Keratinocyte (primary cell): Measurements from ENCODE around the gene SEMA3A. TPM values are rescaled to one million over a fixed set of nuclear protein-coding genes. Genes with fewer than 3 reads are reported as not detected.

Experiments used
- DNase-seq: peaks from one replicate; pipeline ENCODE4 v3.0.0-alpha.2; 2011; ENCODE audit warnings: low read depth, missing footprints, low spot score
- FAIRE-seq: peaks from 2 replicates; lab custom pipeline; 2011; peaks lifted over from hg19 to GRCh38; lab: Jason Lieb, UNC
- H2AFZ ChIP-seq: 2 replicates; pipeline ENCODE4 v1.6.0; 2012; ENCODE audit warnings: low read length, control low read depth, inconsistent platforms; ENCODE audit not compliant: control insufficient read depth
- H3K27ac ChIP-seq: 2 replicates; pipeline ENCODE4 v1.5.1; 2011; ENCODE audit warnings: low read length; ENCODE audit not compliant: control insufficient read depth, insufficient read depth
- H3K27me3 ChIP-seq: 3 replicates; pipeline ENCODE4 v1.6.0; 2011; ENCODE audit warnings: low read length; ENCODE audit not compliant: control insufficient read depth, insufficient read depth; ENCODE audit errors: extremely low read depth
- H3K36me3 ChIP-seq, 2 experiments: 2 replicates in 1 of 2; 3 replicates in 1 of 2; pipeline ENCODE4 v1.5.1; 2011; ENCODE audit warnings: low read length in 2 of 2, mild to moderate bottlenecking in 1 of 2; ENCODE audit not compliant: control insufficient read depth in 2 of 2, insufficient read depth in 2 of 2; ENCODE audit errors: extremely low read depth in 1 of 2
- H3K4me1 ChIP-seq: 3 replicates; pipeline ENCODE4 v1.5.1; 2011; ENCODE audit warnings: low read length; ENCODE audit not compliant: control insufficient read depth, insufficient read depth; ENCODE audit errors: extremely low read depth
- H3K4me2 ChIP-seq: 3 replicates; pipeline ENCODE4 v1.6.0; 2011; ENCODE audit warnings: low read depth, low read length; ENCODE audit not compliant: control insufficient read depth, insufficient read depth; ENCODE audit errors: extremely low read depth
- H3K4me3 ChIP-seq, 3 experiments: fragments of 200-600 bp in 1 of 3; sonication (generic) in 1 of 3; 2 replicates in 2 of 3; 3 replicates in 1 of 3; pipeline ENCODE4 v1.5.1; 2011 to 2016; ENCODE audit warnings: low read length in 3 of 3, mild to moderate bottlenecking in 3 of 3, control low read depth in 2 of 3, inconsistent platforms in 1 of 3, low read depth in 1 of 3, mixed read lengths in 1 of 3, mixed run types in 1 of 3, moderate library complexity in 1 of 3; ENCODE audit not compliant: control insufficient read depth in 2 of 3, insufficient read depth in 2 of 3; ENCODE audit errors: extremely low read depth in 1 of 3
- H3K79me2 ChIP-seq: 2 replicates; pipeline ENCODE4 v1.6.0; 2012; ENCODE audit warnings: low read length; ENCODE audit not compliant: control insufficient read depth, insufficient read depth
- H3K9ac ChIP-seq: 3 replicates; pipeline ENCODE4 v1.6.0; 2011; ENCODE audit warnings: low read length; ENCODE audit not compliant: control insufficient read depth, insufficient read depth; ENCODE audit errors: extremely low read depth
- H3K9me1 ChIP-seq: 3 replicates; pipeline ENCODE4 v1.6.0; 2011; ENCODE audit warnings: low read length; ENCODE audit not compliant: control insufficient read depth, insufficient read depth; ENCODE audit errors: extremely low read depth
- H3K9me3 ChIP-seq: 2 replicates; pipeline ENCODE4 v1.5.1; 2012; ENCODE audit warnings: low read depth, low read length; ENCODE audit not compliant: control insufficient read depth
- H4K20me1 ChIP-seq: 3 replicates; pipeline ENCODE4 v1.6.0; 2011; ENCODE audit warnings: low read length; ENCODE audit not compliant: control insufficient read depth, insufficient read depth; ENCODE audit errors: extremely low read depth
- CTCF ChIP-seq, 3 experiments: IDR thresholded peaks in 1 of 3; conservative IDR thresholded peaks in 1 of 3; optimal IDR thresholded peaks in 1 of 3; 2 replicates in 2 of 3; 3 replicates in 1 of 3; pipeline versions ENCODE3 to v1.5.1; 2011; ENCODE audit warnings: low read length in 3 of 3, mild to moderate bottlenecking in 3 of 3, moderate library complexity in 2 of 3, control low read depth in 1 of 3, inconsistent platforms in 1 of 3; ENCODE audit not compliant: insufficient read depth in 2 of 3; ENCODE audit errors: extremely low read depth in 1 of 3
- EZH2 ChIP-seq: IDR thresholded peaks from one replicate; pipeline ENCODE4 v1.6.1; 2012; ENCODE audit warnings: inconsistent platforms, mild to moderate bottlenecking, low read length, moderate library complexity
- dilution Hi-C: fragments of 300-500 bp; cut with MboI; formaldehyde crosslinking; loops from one replicate; pipeline ENCODE4 v1.7.0; 2020; ENCODE audit warnings: low sequenced_read_pairs; ENCODE audit not compliant: extremely low pct_ligation_motif_present
- polyA plus RNA-seq, 5 experiments: library from polyadenylated mRNA; depleted of rRNA in 3 of 5; stranded (reverse) in 3 of 5; stranded (forward) in 1 of 5; unstranded in 1 of 5; fragments of >200 nt; gene quantifications; 1 replicate in 1 of 5; 2 replicates in 3 of 5; 3 replicates in 1 of 5; pipeline versions ENCODE4 v1.2.1 to v1.2.3, GENCODE V29; 2011 to 2012; ENCODE audit warnings: missing spikeins in 2 of 5, low read depth in 1 of 5, low replicate concordance in 1 of 5

The SEMA3A gene
- polyA plus RNA-seq, 1 donor (not counting 4 experiments of a cell fraction or from before 2014, with no cell fraction given) = 2.1 TPM

- Histone ChIP-seq H4K20me1 (no peaks in the 10 kb centered on the region), H3K79me2 (no peaks in the 10 kb centered on the region), H3K36me3 (no peaks in the 10 kb centered on the region), H3K9ac (no peak overlapping the region), H3K27ac (no peak overlapping the region), H3K9me3 (no peaks in the 10 kb centered on the region), H3K4me3 (no peak overlapping the region), H3K27me3 (no peaks in the 10 kb centered on the region), H2AFZ (no peak overlapping the region), H3K4me2 (no peak overlapping the region), H3K4me1 (no peaks in the 10 kb centered on the region), H3K9me1 (no peaks in the 10 kb centered on the region)
- TF ChIP-seq CTCF (optimal IDR thresholded peaks at IDR 0.05 in 1 of 3, IDR thresholded peaks at IDR 0.05 in 1 of 3, conservative IDR thresholded peaks at IDR 0.05 in 1 of 3; ENCODE audit: extremely low read depth in 1 of 3, insufficient read depth in 2 of 3, low read length in 3 of 3) (no peak), EZH2 (no peak)
- no peak for DNase-seq
- FAIRE-seq = no peak
- dilution Hi-C loops = no loop called here
These were observed 58.3 kb downstream of the SEMA3A start for GRCh38 chr7:84136336-84136735.

- no peak for TF ChIP-seq EZH2
- TF ChIP-seq CTCF (optimal IDR thresholded peaks at IDR 0.05 in 1 of 3, IDR thresholded peaks at IDR 0.05 in 1 of 3, conservative IDR thresholded peaks at IDR 0.05 in 1 of 3; ENCODE audit: extremely low read depth in 1 of 3, insufficient read depth in 2 of 3, low read length in 3 of 3) = no peak
- H3K4me1 ChIP-seq = no peaks in the 10 kb centered on the region
- dilution Hi-C loops = no loop called here
These were observed 60.4 kb downstream of the SEMA3A start for GRCh38 chr7:84134169-84134568.

More at GRCh38 chr7:84134169-84134568, 60.4 kb downstream of the SEMA3A start:
- H3K36me3 ChIP-seq = no peaks in the 10 kb centered on the region
- FAIRE-seq (no peak), DNase-seq (no peak)
- H3K4me2 ChIP-seq = no peak overlapping the region
- H3K9me3 ChIP-seq = no peaks in the 10 kb centered on the region
- no peak overlapping the region for H2AFZ ChIP-seq
- H4K20me1 ChIP-seq = no peaks in the 10 kb centered on the region
- H3K9me1 ChIP-seq = no peaks in the 10 kb centered on the region
- no peak overlapping the region for H3K9ac ChIP-seq
- no peak overlapping the region for H3K4me3 ChIP-seq
- no peak overlapping the region for H3K27ac ChIP-seq
- no peaks in the 10 kb centered on the region for H3K79me2 ChIP-seq
- H3K27me3 ChIP-seq = no peaks in the 10 kb centered on the region
